Measurements from ENCODE around the gene MAP3K14. TPM values are rescaled to one million over a fixed set of nuclear protein-coding genes. Genes with fewer than 3 reads are reported as not detected.

The MAP3K14 gene
- total RNA-seq, 4 donors from 2014 or later, result 4.1 to 21.7 (median 6.2) TPM

- intact Hi-C loops (cut with DNase I), result no loop called here
- no peak for DNase-seq
Measured at GRCh38 chr17:45342871-45343526, 26.2 kb upstream of the MAP3K14 start.

GRCh38 chr17:45342306-45342705 is 25.5 kb upstream of the MAP3K14 start:
- intact Hi-C loops (cut with DNase I), result no loop called here
- Histone ChIP-seq H3K27me3 (no peaks in the 10 kb centered on the region), H3K4me1 (peaks cover 5 to 36% of the 10 kb centered on the region in 2 donors), H3K9me3 (no peaks in the 10 kb centered on the region), H3K27ac (no peak overlapping the region), H3K36me3 (no peaks in the 10 kb centered on the region), H3K4me3 (replicated peaks in 1 of 3) (no peak overlapping the region)
- 93 to 95% methylated on average over 11 of the region's 11 CpGs for WGBS, 2 donors
- no peak for DNase-seq
- TF ChIP-seq CTCF (IDR thresholded peaks at IDR 0.05) (no peak), POLR2A (IDR thresholded peaks at IDR 0.05) (no peak)

More at GRCh38 chr17:45342871-45343526, 26.2 kb upstream of the MAP3K14 start:
- peaks cover 5 to 34% of the 10 kb centered on the region in 2 donors for H3K4me1 ChIP-seq
- no peak overlapping the region for H3K4me3 ChIP-seq (replicated peaks in 1 of 3)
- H3K9me3 ChIP-seq, result no peaks in the 10 kb centered on the region
- H3K27ac ChIP-seq, result no peak overlapping the region
- 98 to 99% methylated on average over 4 of the region's 4 CpGs for WGBS, 2 donors
- no peaks in the 10 kb centered on the region for H3K27me3 ChIP-seq
- no peaks in the 10 kb centered on the region for H3K36me3 ChIP-seq
- TF ChIP-seq CTCF (IDR thresholded peaks at IDR 0.05) (no peak), POLR2A (IDR thresholded peaks at IDR 0.05) (no peak)

GRCh38 chr17:45341533-45342158 is 24.8 kb upstream of the MAP3K14 start:
- no peaks in the 10 kb centered on the region for H3K9me3 ChIP-seq
- DNase-seq, result peak; percentile 22 to 48
- H3K27me3 ChIP-seq, result no peaks in the 10 kb centered on the region
- no peaks in the 10 kb centered on the region for H3K36me3 ChIP-seq
- no peak overlapping the region for H3K4me3 ChIP-seq (replicated peaks in 1 of 3)
- peaks cover 5 to 35% of the 10 kb centered on the region in 2 donors for H3K4me1 ChIP-seq
- intact Hi-C loops (cut with DNase I), result no loop called here
- no peak overlapping the region for H3K27ac ChIP-seq
- 40 to 45% methylated on average over 12 to 14 of the region's 14 CpGs for WGBS, 2 donors
- no peak for TF ChIP-seq POLR2A (IDR thresholded peaks at IDR 0.05)
- no peak for TF ChIP-seq CTCF (IDR thresholded peaks at IDR 0.05)

GRCh38 chr17:45339646-45340605 is 23.1 kb upstream of the MAP3K14 start:
- no peak for TF ChIP-seq POLR2A (IDR thresholded peaks at IDR 0.05)
- no peak for TF ChIP-seq CTCF (IDR thresholded peaks at IDR 0.05)
- Histone ChIP-seq H3K27ac (no peak overlapping the region), H3K4me1 (peaks cover 0 to 20% of the 10 kb centered on the region in 2 donors), H3K27me3 (no peaks in the 10 kb centered on the region), H3K36me3 (no peaks in the 10 kb centered on the region), H3K9me3 (no peaks in the 10 kb centered on the region), H3K4me3 (replicated peaks in 1 of 3) (no peak overlapping the region)
- DNase-seq, result no peak
- intact Hi-C loops (cut with DNase I), result no loop called here
- WGBS, 2 donors, result 86 to 93% methylated on average over 8 of the region's 8 CpGs

All from thyroid gland (tissue), 4 donors.